ENCODE results near the gene MYT1. TPM values are rescaled to one million over a fixed set of nuclear protein-coding genes. Genes with fewer than 3 reads are reported as not detected.
"Not testable (repeated sequence)": the region's sequence is repeated elsewhere in the genome, so short reads cannot be mapped to it uniquely, and the experiment has no call there.

Gene MYT1
- total RNA-seq, 2 donors from 2014 or later = 0.19 to 0.22 TPM

DNA sequence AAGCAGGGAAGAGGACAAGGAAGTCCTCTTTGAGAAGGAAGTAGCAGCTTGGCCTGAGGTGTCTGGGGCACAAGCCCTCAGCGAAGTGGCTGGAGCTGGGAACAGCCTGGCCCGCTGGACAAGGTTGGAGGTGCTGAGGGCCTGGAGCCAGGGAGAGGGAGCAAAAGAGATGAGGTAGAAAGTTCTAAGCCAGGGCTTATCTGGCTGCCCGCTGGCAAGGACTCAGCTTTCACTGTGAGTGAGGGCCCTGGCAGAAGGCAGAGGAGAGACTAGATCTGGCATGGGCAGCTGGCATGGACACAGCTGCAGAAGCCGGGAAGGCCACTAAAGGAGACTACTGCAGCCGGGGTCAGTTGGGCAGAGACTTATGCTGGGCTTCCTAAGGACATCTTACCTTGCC, 69.5 kb downstream of the MYT1 start:
- no peaks in the 10 kb centered on the region for H3K9me3 ChIP-seq
- H3K27me3 ChIP-seq = no peaks in the 10 kb centered on the region
- peaks cover 2% of the 10 kb centered on the region for H3K4me1 ChIP-seq
- H3K36me3 ChIP-seq = no peaks in the 10 kb centered on the region
- H3K9ac ChIP-seq (ENCODE audit: low read depth in 2 of 2, low read length in 2 of 2) = no peak overlapping the region
- H3K27ac ChIP-seq = no peak overlapping the region
- intact Hi-C loops (cut with DNase I) = no loop called here
- DNase-seq = no peak
- H3K4me3 ChIP-seq = no peak overlapping the region
- TF ChIP-seq CTCF (IDR thresholded peaks at IDR 0.05) = no peak

DNA sequence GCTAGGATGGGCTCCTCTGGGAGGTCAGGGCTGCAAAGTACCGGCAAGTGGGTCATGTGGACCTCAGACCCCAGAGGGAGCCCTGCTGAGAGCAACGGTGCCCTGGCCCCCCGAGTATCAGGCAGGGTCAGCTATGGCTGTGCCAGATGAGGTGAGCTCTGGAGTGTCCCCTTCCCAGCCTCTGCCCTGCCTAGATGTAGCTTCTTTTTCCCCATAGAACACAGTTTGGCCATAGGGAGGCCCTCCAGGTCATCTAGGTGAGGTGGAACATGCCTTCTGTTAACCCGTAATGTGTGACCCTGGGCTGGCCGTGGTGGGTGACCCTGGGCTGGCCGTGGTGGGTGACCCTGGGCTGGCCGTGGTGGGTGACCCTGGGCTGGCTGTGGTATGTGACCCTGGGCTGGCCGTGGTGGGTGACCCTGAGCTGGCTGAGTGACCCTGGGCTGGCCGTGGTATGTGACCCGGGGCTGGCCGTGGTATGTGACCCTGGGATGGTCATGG, 70.1 kb downstream of the MYT1 start:
- H3K27ac ChIP-seq = no peak overlapping the region
- intact Hi-C loops (cut with DNase I) = no loop called here
- H3K4me3 ChIP-seq = no peak overlapping the region
- no peak overlapping the region for H3K9ac ChIP-seq (ENCODE audit: low read depth in 2 of 2, low read length in 2 of 2)
- DNase-seq = no peak
- no peak for TF ChIP-seq CTCF (IDR thresholded peaks at IDR 0.05)
- H3K9me3 ChIP-seq = no peaks in the 10 kb centered on the region
- no peaks in the 10 kb centered on the region for H3K36me3 ChIP-seq
- no peaks in the 10 kb centered on the region for H3K27me3 ChIP-seq
- H3K4me1 ChIP-seq = no peaks in the 10 kb centered on the region

- H3K27ac ChIP-seq; H3K9ac ChIP-seq (ENCODE audit: low read depth in 2 of 2, low read length in 2 of 2); intact Hi-C loops (cut with DNase I); H3K4me1 ChIP-seq; H3K36me3 ChIP-seq; H3K27me3 ChIP-seq; DNase-seq; H3K4me3 ChIP-seq; H3K9me3 ChIP-seq: not testable (repeated sequence)
Observed at GRCh38 chr20:64234921-64235565, 70.8 kb downstream of the MYT1 start.

GRCh38 chr20:64236137-64237088, 72.2 kb downstream of the MYT1 start:
- DNase-seq = no peak
- no peaks in the 10 kb centered on the region for H3K9me3 ChIP-seq
- intact Hi-C loops (cut with DNase I) = no loop called here
- no peaks in the 10 kb centered on the region for H3K27me3 ChIP-seq
- no peak overlapping the region for H3K27ac ChIP-seq
- no peak for TF ChIP-seq CTCF (IDR thresholded peaks at IDR 0.05)
- no peak overlapping the region for H3K4me3 ChIP-seq
- H3K9ac ChIP-seq (ENCODE audit: low read depth in 2 of 2, low read length in 2 of 2) = no peak overlapping the region
- H3K36me3 ChIP-seq = no peaks in the 10 kb centered on the region
- H3K4me1 ChIP-seq = no peaks in the 10 kb centered on the region

DNA sequence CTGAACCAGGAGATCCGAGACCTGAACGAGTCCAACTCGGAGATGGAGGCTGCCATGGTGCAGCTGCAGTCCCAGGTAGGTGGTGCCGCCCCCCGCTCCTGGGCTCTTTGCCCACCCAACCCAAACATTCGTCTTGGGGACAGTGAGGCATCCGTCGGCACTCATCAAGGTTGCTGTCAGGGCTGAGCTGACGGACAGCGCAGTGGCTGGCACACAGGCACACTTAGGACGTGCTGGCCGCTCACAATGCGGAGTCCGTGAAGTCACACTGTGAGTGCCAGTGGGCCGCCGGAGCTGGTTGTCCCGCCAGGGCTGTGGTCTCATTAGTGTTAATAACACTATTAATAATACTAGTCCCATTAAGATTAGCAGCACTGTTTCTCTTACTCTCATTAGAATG, 73.1 kb downstream of the MYT1 start:
- no peak overlapping the region for H3K4me3 ChIP-seq
- H3K27ac ChIP-seq = no peak overlapping the region
- no peaks in the 10 kb centered on the region for H3K9me3 ChIP-seq
- H3K36me3 ChIP-seq = no peaks in the 10 kb centered on the region
- intact Hi-C loops (cut with DNase I) = no loop called here
- H3K9ac ChIP-seq (ENCODE audit: low read depth in 2 of 2, low read length in 2 of 2) = no peak overlapping the region
- no peaks in the 10 kb centered on the region for H3K4me1 ChIP-seq
- TF ChIP-seq CTCF (IDR thresholded peaks at IDR 0.05) = no peak
- DNase-seq = no peak
- H3K27me3 ChIP-seq = no peaks in the 10 kb centered on the region

Measured in colonic mucosa (tissue), 4 donors.